Measurements from ENCODE around the gene PARN.

PARN gene

DNA sequence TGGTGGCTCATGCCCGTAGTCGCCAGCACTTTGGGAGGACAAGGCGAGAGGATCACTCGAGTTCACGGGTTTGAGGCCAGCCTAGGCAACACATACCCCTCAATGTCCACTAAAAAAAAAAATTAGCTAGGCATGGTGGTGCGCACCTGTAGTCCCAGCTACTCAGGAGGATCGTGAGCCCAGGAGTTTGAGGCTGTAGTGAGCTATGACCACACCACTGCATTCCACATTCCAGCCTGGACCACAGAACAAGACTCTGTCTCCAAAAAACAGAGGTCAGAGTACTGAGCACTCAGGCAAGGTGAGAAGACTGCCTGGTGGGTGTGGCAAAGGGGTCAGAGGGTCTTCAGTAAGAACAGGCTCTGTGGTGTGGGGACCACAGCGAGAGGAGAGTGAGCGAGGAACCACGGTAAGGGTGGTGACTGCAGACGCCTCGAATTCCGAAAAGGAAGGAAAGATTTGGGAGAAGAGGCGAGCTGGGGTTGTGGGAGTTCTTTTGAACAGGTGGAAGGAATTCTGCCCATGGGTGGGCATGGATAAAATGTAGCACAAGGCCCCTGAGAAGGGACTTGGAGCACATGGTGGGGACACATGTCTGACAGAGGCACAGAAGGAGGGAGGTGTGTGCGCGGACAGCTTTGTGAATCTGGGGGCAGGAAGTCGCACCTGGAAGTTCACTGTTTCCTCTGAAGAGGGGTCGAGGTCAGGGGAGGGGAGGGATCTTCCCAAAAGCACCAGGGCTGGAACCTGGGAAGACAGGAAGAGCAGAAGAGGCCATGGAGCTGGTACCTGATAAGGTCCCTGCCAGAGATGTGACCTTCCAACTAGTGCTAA is 134.6 kb downstream of the PARN start:
- no peak for DNase-seq

DNA sequence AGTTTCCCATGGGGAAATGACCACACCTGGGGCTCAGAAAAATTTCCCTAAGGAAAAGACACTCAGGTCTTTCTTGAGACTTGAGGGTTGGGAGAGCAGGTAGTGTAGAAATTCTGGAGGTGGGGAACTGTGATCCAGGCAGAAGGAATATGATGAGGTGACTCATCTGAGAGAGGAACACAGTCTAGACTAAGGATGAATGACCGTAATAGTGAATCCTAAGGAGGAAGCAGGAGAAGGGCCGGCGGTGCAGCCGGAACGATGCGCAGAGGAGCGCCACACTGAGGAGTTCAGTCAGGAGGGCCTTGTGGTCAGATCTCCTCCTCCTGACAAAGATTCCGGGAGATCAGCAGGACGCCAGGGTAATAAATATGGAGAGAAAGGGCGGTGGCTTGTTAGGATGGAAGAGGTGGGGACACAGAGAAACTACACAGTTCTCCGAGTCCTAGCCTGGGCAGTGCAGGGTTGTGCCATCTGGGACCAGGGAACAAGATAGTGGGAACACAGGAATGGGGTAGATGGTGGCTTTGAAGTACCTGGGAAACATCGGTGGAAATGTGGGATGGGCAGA is 135.6 kb downstream of the PARN start:
- DNase-seq = no peak

DNA sequence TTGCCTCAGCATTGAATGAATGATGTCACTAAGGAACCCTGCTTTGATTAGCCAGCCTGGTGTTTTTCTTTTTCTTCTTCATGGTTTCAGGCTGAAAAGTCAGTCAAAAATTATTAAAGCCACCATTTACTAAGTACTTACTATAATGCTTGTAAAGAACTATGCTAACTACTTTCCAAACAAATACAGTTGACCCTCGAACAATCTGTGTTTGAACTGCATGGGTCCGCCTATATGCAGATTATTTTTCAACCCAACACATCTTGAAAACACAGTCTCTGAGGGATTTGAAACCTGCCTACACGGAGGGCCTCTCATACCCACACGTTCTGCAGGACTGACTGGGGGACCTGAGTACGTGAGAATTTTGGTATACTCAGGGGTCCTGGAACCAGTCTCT is 136.3 kb downstream of the PARN start:
- no peak for DNase-seq

DNA sequence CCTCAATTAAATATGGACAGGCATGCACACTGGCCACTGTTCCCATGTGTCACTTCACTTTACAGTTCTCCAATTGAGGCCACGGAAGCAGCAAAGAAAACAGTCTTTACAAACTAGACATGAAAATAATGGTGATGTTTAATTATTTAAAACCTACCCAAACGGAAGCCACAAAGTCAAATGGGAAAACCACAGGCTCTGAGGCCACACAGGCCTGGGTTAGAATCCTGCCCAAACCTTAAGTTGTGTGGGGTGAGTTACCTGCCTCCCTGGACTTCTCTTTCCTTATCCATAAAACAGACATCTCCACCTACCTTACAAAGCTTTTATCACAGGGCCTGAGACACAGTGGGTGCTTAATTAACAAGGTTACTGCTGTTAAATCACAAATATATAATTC is 137.4 kb downstream of the PARN start:
- DNase-seq = no peak

DNA sequence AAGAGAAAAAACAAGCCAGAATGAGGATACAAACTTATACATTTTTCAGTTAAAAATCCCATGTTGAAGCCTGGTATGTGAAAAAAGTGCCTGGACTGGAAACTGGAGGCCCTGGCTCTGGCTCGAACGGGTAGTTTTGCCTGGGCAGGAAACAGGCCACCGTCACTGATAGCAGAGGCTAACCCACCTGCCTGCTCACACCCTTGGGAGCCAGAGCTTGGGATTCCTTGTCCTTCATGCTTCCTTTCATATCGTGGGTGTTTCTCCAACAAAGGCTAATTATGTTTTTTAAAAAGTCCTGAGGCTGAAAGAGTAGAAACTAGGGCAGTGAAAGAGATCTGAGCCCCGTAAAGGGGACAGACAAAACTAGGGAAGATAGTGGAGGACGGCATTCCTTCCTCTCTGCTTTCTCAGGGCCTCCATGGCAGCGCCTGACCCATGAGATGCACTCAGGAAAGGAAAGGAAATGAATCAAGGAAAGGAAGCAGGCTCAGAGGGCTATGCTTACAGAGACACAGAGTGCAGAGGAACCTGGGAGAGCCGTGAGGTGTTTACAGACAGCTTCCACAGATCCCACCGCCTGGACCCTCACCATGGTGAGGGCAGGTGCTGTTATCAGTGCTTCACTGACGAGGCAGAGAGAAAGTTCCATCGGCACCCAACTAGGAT is 138.1 kb downstream of the PARN start:
- no peak for DNase-seq

DNA sequence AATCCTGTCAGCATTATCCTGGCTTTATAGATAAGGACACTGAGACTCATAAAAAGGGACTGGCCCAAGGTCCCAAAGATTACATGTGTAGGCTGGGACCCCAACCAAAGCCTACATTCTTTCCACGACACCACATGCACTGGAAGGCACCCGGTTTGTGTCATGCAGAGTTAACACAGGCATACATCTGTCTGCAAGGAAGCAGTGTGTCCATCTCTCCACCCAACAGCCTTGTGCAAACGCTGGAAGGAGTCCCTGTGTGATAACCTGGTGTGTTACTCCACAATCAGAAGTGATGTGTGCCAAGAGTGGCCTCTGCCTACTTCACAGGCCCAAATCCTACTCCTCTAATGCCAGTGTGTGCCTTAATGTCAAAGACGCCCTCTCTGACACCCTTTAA is 139.8 kb downstream of the PARN start:
- DNase-seq = no peak

DNA sequence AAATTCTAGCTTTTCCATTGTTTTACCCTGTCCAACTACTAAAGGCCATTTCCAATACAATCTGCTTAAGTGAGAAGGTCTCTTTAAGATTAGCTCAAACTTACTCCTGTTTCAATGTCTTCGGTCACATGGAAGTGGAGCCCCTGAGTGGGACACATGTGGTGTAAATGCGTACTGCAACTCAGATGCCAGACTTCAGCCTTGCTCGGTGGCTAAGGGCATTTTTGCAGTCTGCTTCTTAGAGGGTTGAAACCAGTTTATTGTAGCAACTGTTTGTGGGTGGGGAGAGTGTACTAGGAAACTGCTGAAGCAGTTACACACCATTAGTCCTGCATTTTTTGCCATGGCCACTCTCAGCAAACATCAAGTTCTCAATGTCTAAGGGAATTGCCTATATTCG is 140.6 kb downstream of the PARN start:
- no peak for DNase-seq

DNA sequence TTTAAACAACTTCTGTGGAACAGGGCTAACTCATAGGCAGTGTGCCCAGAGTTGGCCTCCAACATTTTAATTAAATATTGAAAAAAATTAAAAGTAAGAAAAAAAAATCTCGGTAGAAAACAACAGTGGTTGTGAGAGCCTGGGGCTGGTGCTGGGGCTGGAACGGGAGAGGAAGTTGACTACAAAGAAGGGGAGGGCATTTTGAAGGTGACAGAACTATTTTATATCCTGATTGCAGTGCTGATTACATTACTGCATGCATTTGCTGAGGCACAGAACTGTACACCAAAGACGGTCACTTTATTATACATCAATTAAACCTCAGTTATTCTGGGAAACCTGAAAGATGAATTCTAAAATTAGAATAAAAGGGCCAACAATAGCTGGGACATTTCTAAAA is 142.5 kb downstream of the PARN start:
- no peak for DNase-seq

DNA sequence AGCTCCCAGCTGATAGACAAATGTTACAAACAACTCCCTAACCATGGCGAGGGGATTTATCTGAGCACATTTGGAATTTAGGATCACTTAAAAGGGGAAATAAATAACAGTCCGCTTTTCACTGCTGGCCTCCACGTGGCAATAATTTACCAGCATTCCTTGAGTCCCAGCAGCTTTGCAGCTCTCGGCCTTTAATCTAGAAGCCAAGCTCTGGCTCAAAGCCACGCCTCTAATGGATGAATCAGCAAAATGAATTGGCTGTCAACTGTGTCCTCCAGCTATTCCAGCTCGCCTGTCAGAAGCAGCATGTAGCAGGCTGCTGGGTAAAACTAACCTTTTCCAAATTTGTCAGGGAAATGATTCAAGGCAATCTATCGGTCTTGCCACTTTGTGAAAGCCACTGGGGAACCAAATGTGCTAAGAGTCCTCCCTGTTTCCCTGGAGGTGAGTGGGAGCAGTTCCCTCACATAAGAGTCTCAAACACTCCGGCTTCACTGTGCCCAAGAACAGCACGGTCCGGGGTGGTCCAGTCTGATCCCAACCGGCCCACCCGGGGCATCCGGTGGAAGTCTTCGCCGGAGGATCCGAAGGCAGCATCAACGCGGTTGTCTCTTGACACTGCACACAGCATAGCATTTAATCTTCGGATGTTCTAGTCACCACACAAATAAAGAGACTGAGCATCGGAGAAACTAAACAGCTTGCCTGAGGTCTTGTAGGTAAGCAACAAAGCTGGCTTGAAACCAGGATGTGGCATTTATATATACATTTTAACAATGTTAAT is 143.3 kb downstream of the PARN start:
- DNase-seq = no peak

DNA sequence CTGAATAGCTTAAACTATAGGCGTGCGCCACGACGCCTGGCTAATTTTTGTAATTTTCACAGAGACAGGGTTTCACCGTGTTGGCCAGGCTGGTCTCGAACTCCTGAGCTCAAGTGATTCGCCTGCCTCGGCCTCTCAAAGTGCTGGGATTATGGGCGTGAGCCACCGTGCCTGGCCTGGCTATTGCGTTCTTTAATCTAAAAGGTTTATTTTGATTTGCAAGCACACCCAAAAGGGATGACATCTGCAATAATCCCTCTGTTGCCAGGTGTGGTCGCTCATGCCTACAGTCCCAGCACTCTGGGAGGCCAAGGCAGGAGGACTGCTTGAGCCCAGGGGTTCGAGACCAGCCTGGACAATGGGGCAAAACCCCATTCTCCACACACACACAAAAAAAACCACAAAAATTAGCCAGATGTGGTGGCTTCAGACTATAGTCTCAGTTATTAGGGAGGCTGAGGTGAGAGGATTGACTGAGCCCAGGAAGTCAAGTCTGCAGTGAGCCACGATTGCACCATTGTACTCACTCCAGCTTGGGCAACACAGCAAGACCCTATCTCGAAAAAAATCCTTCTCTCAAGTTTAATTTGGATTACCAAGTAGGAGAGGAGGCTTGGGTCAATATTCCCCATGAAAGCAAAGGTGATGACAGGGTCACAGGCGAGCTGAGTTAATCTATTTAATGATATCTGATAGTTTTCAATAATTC is 144.1 kb downstream of the PARN start:
- no peak for DNase-seq

DNA sequence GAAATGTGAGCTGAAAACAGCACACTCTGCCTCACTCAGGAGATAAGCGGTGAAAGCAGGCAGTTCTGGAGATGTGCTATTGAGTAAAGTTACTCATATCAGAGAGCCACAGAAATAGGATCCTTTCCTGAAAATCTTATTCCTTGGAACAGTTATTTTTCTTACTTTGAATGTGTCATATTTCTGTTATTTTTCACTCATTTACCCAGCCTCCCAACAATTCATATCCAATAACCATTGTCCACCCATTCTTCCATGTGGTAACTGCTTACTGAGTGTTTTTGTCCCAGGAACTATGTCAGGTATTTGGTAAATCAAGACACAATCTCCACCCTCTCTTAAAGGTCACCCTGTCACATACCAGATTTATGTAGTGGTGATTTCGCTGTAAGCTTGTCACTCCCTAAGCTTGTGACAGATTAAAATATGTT is 144.9 kb downstream of the PARN start:
- no peak for DNase-seq

DNA sequence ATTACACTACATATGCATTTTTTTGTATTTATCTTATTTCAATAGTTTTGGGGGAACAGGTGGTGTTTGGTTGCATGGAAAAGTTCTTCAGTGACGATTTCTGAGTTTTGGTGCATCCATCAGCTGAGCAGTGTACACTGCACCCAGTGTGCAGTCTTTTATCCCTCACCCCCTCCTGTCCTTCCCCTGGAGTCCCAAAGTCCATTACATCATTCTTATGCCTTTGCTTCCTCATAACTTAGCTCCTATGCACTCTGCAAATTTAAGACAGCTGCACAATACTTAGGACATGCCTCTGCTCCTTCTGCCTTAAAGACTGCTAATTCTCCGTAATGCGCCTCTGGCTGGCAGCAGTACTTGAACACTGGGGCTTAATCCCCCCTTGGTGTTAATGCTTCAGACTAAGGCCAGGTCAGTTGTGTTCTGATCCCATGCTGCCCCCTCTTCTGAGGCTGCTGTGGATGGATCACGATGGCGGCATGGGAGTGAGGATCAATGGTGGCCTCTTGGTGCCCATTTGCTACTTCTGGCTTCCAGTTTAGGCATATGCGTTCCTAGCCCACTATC is 146.2 kb downstream of the PARN start:
- no peak for DNase-seq

DNA sequence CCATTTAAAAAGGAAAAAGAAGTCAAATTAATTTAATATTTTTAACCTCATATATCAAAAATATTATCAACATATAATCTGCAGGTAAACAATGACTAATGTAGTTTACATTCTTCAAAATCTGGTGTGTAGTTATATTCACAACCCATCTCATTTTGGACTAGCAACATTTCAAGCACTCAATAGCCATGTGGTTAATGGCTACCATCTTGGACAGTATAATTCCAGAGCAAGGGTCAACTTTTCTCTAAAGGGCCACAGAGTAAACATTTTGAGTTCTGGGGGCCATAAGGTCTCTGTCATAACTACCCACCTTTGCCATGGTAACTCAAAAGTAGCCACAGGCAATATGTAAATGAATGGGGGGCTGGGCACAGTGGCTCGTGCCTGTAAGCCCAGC is 153.9 kb downstream of the PARN start:
- no peak for DNase-seq

DNA sequence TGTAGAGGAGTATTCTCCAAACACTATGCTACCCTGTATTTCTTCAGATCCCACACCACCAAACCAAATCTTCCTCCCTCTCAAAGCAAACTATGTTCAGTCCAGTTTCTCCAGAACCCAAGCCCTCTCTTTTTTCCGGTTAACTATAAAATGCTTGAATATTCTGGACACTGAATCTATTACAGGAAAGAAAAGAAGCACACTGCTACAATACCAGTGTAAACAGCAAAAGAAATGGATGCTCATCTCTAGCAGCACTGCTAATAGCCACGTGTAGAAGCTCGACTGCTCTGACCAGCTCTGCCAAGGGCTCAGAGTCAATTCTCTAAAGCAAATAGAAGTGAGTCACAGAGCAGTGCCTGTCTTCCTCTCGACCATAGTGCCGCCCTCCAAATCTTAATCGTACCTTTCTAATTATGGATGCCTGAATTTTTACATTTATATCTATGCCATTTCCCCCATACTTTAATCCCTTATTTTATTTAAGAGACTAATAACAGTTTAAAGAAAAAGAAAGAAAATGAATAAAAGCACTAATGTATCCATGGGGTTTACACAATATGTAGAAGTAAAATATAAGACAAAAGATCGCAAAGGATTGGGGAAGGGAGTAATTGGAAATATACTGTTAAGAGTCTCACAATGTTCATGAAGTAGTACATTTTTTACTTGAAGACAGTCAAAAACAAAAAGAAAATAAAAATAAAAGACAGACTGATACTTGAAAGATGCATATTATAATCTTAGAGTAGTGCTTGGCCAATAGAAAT is 154.5 kb downstream of the PARN start:
- DNase-seq = no peak

DNA sequence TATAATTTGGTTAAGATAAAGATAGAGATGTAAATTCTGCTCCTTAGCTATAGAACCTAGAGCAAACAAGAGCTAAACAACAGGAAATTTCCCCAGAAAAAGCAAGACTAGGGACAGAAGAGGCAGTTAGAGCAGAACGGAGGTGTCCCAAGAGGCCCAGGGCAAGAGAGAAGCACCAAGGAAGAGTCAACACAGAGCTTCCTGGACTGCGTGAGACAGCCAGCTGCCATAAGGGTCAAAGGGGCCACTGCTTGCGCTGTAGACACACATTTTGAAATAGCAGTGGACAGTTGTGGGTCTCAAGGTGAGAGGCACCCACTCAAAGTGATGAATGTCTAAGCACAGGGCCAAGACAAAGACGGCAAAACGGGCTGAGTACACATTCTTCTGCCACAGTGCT is 156.6 kb downstream of the PARN start:
- no peak for DNase-seq

DNA sequence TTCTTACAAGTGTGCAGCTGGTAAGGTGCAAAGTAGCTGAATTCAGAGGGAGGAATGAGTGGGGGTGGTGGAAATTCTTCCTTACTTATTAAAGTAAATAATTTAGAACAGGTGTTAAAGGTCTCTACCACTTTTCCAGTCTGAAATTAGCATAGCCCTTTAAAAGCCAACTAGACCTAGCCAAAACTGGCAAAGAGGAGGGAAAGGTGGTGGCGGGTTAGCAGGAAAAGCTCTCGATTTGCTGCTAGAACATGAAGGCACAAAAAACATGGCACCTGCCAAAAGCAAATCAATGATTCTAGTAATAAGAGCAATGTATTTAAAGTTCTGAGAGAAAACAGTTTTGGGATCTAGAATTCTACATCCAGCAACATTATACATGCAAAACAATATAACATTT is 157.7 kb downstream of the PARN start:
- DNase-seq = no peak

DNA sequence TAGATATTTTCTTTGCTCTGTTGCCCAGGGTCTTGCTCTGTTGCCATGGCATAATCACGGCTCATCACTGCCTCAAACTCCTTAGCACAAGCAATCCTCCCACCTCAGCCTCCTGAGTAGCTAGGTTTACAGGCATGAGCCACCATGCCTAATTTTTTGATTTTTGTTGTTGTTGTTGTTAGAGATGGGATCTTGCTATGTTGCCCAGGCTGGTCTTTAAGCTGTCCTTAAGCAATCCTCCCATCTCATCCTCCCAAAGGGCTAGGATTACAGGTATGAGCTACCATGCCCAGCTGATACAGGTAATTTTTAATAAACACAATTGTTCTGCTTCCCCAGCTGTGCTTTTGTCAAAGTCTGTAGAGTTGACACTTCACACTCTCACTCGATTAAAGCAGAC is 159.3 kb downstream of the PARN start:
- no peak for DNase-seq

DNA sequence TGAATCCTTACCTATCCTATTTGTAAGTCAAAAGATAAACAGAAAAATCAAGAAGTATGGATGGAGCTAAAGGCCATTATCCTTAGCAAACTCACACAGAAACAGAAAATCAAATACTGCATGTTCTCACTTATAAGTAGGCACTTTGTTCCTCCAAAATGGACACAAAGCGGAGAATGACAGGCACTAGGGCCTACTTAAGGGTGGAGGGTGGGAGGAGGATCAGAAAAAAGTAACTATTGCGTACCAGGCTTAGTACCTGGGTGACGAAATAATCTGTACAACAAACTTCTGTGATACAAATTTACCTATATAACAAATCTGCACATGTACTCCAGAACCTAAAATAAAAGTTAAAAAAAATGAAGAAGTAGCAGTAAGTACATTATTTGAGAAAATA is 164.3 kb downstream of the PARN start:
- no peak for DNase-seq

DNA sequence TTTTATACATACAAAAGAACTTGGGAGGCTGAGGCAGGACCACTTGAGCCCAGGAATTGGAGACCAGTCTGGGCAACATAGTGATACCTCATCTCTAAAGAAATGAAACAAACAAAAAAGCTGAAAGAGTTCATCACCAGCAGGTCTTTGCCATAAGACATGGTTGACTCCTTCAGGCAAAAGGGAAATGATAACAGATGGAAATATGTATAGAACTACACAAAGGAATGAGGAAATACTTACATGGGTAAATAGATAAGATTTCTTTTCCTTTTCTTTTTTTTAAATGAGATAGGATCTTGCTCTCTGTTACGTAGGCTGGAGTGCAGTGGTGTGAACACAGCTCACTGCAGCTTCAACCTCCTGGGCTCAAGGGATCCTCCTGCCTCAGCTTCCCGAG is 165.3 kb downstream of the PARN start:
- DNase-seq = no peak

DNA sequence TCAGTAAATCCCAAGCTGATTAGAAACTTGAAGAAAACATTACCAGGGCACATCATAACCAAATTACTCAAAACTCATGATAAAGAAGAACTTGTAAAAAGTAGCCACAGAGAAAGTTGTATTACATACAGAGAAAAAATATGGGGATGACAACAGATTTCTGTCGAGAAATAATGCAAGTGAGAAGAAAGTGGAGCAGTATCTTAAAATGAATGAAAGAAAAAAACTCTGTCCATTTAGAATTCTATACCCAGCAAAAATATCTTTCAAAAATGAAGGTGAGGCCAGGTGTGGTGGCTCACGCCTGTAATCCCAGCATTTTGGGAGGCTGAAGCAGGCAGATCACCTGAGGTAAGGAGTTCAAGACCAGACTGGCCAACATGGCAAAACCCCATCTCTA is 165.9 kb downstream of the PARN start:
- DNase-seq = no peak

DNA sequence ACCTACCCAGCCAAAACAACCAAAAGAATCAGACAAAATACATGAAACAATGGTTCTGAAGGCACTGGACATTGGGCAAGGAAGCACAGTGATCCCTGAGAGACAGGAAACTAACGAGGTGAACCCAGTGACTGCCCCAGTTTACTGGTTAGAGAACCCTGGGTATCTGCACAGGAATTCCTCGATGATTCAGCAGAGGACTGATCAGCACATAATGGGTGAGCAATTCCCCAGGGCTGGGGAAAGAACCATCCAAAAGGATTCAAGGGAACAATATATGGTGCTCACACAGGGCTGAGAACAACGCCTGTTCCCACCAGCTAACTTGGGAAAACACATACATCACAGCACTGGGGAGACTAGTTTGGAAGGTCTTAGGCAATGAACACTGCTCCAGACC is 167.2 kb downstream of the PARN start:
- no peak for DNase-seq

DNA sequence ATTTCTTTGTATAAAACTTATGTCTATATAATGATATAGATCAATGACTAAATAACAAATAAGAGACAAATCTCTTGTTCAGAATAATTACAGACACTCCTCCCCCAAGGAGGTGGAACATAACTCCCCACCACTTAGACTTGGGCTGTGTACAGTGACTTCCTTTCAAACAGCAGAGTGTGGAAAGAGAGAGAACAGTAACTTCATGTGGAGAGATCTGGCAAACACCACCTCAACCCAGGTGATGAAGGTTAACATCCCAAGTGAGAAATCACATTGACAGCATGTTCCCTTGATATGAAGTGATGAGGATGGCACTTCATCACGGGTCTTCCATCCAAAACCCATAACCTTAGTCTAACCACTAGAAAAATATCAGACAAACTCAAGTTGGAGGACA is 169.3 kb downstream of the PARN start:
- DNase-seq = no peak
